ENCODE results near the gene FGF9.

GRCh38 chr13:21673789-21674489, 3.1 kb downstream of the FGF9 start:
- TF ChIP-seq, protein P1, sequence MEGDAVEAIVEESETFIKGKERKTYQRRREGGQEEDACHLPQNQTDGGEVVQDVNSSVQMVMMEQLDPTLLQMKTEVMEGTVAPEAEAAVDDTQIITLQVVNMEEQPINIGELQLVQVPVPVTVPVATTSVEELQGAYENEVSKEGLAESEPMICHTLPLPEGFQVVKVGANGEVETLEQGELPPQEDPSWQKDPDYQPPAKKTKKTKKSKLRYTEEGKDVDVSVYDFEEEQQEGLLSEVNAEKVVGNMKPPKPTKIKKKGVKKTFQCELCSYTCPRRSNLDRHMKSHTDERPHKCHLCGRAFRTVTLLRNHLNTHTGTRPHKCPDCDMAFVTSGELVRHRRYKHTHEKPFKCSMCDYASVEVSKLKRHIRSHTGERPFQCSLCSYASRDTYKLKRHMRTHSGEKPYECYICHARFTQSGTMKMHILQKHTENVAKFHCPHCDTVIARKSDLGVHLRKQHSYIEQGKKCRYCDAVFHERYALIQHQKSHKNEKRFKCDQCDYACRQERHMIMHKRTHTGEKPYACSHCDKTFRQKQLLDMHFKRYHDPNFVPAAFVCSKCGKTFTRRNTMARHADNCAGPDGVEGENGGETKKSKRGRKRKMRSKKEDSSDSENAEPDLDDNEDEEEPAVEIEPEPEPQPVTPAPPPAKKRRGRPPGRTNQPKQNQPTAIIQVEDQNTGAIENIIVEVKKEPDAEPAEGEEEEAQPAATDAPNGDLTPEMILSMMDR (conservative IDR thresholded peaks at IDR 0.05; ENCODE audit: low read depth, low read length): no peak; the same call in 1 of the 2 replicates
- no peak for TF ChIP-seq EZH2 (IDR thresholded peaks at IDR 0.05; ENCODE audit: borderline replicate concordance, low read depth, low read length, poor library complexity, severe bottlenecking)
